ENCODE results near the gene PIK3R1.

- TF ChIP-seq CTCF (IDR thresholded peaks at IDR 0.05), result no peak
- no peak for TF ChIP-seq POLR2A (IDR thresholded peaks at IDR 0.05)
These were observed 73.2 kb downstream of the PIK3R1 start for GRCh38 chr5:68288707-68289134.
